Psoas muscle (tissue), 8 donors: ENCODE data around the gene TCF12. TPM values are rescaled to one million over a fixed set of nuclear protein-coding genes. Genes with fewer than 3 reads are reported as not detected.

Experiments used
- ATAC-seq, 4 donors: fragments of 200-7000 bp; cut with Tn5 transposase; one replicate each; pipeline ENCODE4 v1.9.1; 2020; ENCODE audit warnings: moderate library complexity in 3 of 4, mild to moderate bottlenecking in 2 of 4
- DNase-seq, 2 donors: peaks; one replicate each; pipeline ENCODE4 v3.0.0-alpha.2; 2020
- H3K27ac ChIP-seq: fragments of 200-600 bp; one replicate; pipeline ENCODE4 v1.8.0; 2022
- H3K27me3 ChIP-seq, 3 donors: fragments of 200-600 bp in 1 of 3; one replicate each; pipeline versions ENCODE4 v1.6.1 to v1.8.0; 2013 to 2022; ENCODE audit warnings: low read length in 2 of 3, mild to moderate bottlenecking in 2 of 3, moderate library complexity in 1 of 3; ENCODE audit not compliant: insufficient read depth in 3 of 3
- H3K36me3 ChIP-seq, 2 donors: fragments of 200-600 bp in 1 of 2; one replicate each; pipeline versions ENCODE4 v1.6.1 to v1.8.0; 2013 to 2022; ENCODE audit warnings: low read depth in 1 of 2, mild to moderate bottlenecking in 1 of 2, moderate library complexity in 1 of 2; ENCODE audit not compliant: insufficient read depth in 1 of 2
- H3K4me1 ChIP-seq: fragments of 200-600 bp; one replicate; pipeline ENCODE4 v1.8.0; 2022
- H3K4me3 ChIP-seq: fragments of 200-600 bp; one replicate; pipeline ENCODE4 v1.8.0; 2022; ENCODE audit warnings: mild to moderate bottlenecking
- H3K9me3 ChIP-seq: fragments of 200-600 bp; one replicate; pipeline ENCODE4 v1.8.0; 2022
- CTCF ChIP-seq: fragments of 200-600 bp; IDR thresholded peaks from one replicate; pipeline ENCODE4 v1.8.0; 2022; ENCODE audit warnings: antibody characterized with exemption
- WGBS, 3 donors: extraction: QIAGEN DNeasy Blood & Tissue Kit; methylation state at CpG; one replicate each; pipeline versions ENCODE4 v1.1.6 to v1.1.7; 2013; 5-methylcytosine and 5-hydroxymethylcytosine counted together
- intact Hi-C, 2 donors: fragments of 100-400 bp; cut with DNase I; formaldehyde crosslinking; loops; one replicate each; pipeline versions ENCODE4 v1.11.0 to v1.14.2; 2022
- polyA plus RNA-seq, 3 donors: library from polyadenylated mRNA; stranded (reverse); fragments of 200-250 nt; gene quantifications; one replicate each; pipeline ENCODE4 v1.2.3, GENCODE V29; 2013
- total RNA-seq, 4 donors: library from RNA; stranded (reverse); fragmentation: NEBNext Ultra II Directional in 2 of 4; extraction: Animal tissue kit (Norgen Biotek cat#: 25700) in 2 of 4; gene quantifications; one replicate each; pipeline versions ENCODE4 v1.2.1 to v1.2.4, GENCODE V29; 2021 to 2023
- donor health status: healthy with polysubstance abuse.
- donor health status: DM: no; HTN: no; CAD: no; lungs with moderate emphysema.
- donor health status: Bipolar disorder and iron deficiency.
- donor health status: healthy.
- donor health status: DM: yes; HTN: yes; CAD: no.
- donor health status: DM: no; HTN: no; CAD: no.
- donor health status: DM: no; HTN: no; CAD: no.
- donor health status: DM: yes; HTN: yes; CAD: no.

TCF12 gene
- total and polyA plus RNA-seq, 7 donors, result 10.5 to 53.1 (median 30.5) TPM

GRCh38 chr15:57281321-57281720 is 362.9 kb downstream of the TCF12 start:
- no peak overlapping the region for H3K27ac ChIP-seq
- no peak for TF ChIP-seq CTCF
- 89 to 92% (median 89%) methylated on average over 8 of the region's 8 CpGs for WGBS, 3 donors
- intact Hi-C loops, result no loop called here
- H3K36me3 ChIP-seq, result peaks cover 2 to 80% of the 10 kb centered on the region in 2 donors
- no peak overlapping the region for H3K4me3 ChIP-seq
- no peaks in the 10 kb centered on the region for H3K4me1 ChIP-seq
- no peaks in the 10 kb centered on the region for H3K9me3 ChIP-seq
- ATAC-seq, result no peak
- H3K27me3 ChIP-seq, result no peaks in the 10 kb centered on the region
- no peak for DNase-seq

GRCh38 chr15:57282686-57283085 is 364.2 kb downstream of the TCF12 start:
- no peak overlapping the region for H3K4me3 ChIP-seq
- intact Hi-C loops, result no loop called here
- no peak for TF ChIP-seq CTCF
- H3K4me1 ChIP-seq, result no peaks in the 10 kb centered on the region
- H3K36me3 ChIP-seq, result peaks cover 2 to 87% of the 10 kb centered on the region in 2 donors
- no peaks in the 10 kb centered on the region for H3K27me3 ChIP-seq
- 93 to 94% (median 93%) methylated on average over 3 of the region's 3 CpGs for WGBS, 3 donors
- no peak for DNase-seq
- no peak for ATAC-seq
- no peak overlapping the region for H3K27ac ChIP-seq
- H3K9me3 ChIP-seq, result no peaks in the 10 kb centered on the region

- Histone ChIP-seq H3K4me3 (no peak overlapping the region), H3K36me3 (peaks cover 2 to 89% of the 10 kb centered on the region in 2 donors), H3K9me3 (no peaks in the 10 kb centered on the region), H3K4me1 (no peaks in the 10 kb centered on the region), H3K27me3 (no peaks in the 10 kb centered on the region), H3K27ac (no peak overlapping the region)
- 86 to 91% (median 87%) methylated on average over 14 of the region's 14 CpGs for WGBS, 3 donors
- no peak for DNase-seq
- intact Hi-C loops, result no loop called here
- ATAC-seq, result no peak
- TF ChIP-seq CTCF, result no peak
Measured at GRCh38 chr15:57283774-57284503, 365.5 kb downstream of the TCF12 start.

- TF ChIP-seq CTCF, result no peak
- H3K4me1 ChIP-seq, result no peaks in the 10 kb centered on the region
- no peak overlapping the region for H3K4me3 ChIP-seq
- no peak for ATAC-seq
- no peak overlapping the region for H3K27ac ChIP-seq
- no peaks in the 10 kb centered on the region for H3K9me3 ChIP-seq
- H3K36me3 ChIP-seq, result peaks cover 2 to 86% of the 10 kb centered on the region in 2 donors
- 79 to 83% (median 79%) methylated on average over 3 of the region's 3 CpGs for WGBS, 3 donors
- no peaks in the 10 kb centered on the region for H3K27me3 ChIP-seq
- DNase-seq, result no peak
- intact Hi-C loops, result no loop called here
Measured at GRCh38 chr15:57284535-57284934, 366.1 kb downstream of the TCF12 start.

- Histone ChIP-seq H3K36me3 (peaks cover 2 to 79% of the 10 kb centered on the region in 2 donors), H3K27me3 (no peaks in the 10 kb centered on the region), H3K9me3 (no peaks in the 10 kb centered on the region), H3K4me1 (no peaks in the 10 kb centered on the region), H3K4me3 (no peak overlapping the region), H3K27ac (no peak overlapping the region)
- DNase-seq (no peak), ATAC-seq (no peak)
- 96 to 98% (median 98%) methylated on average over 3 of the region's 3 CpGs for WGBS, 3 donors
- no peak for TF ChIP-seq CTCF
- intact Hi-C loops, result no loop called here
Measured at GRCh38 chr15:57285386-57285785, 366.9 kb downstream of the TCF12 start.
